Astrocyte (in vitro differentiated cells and primary cell): ENCODE results near the gene HTRA1. TPM values are rescaled to one million over a fixed set of nuclear protein-coding genes. Genes with fewer than 3 reads are reported as not detected.

Source experiments
- DNase-seq: peaks from one replicate; pipeline ENCODE4 v3.0.0-alpha.2; 2010; ENCODE audit warnings: low read depth
- FAIRE-seq: peaks from 2 replicates; lab custom pipeline; 2011; peaks lifted over from hg19 to GRCh38; lab: Jason Lieb, UNC
- H2AFZ ChIP-seq: 2 replicates; pipeline ENCODE4 v1.6.0; 2012; ENCODE audit warnings: low read depth, low read length, inconsistent platforms
- H3K27ac ChIP-seq: 2 replicates; pipeline ENCODE4 v1.5.1; 2011; ENCODE audit warnings: low read depth, low read length, inconsistent platforms
- H3K27me3 ChIP-seq: 2 replicates; pipeline ENCODE4 v1.6.0; 2011; ENCODE audit warnings: low read length, inconsistent platforms; ENCODE audit not compliant: insufficient read depth
- H3K36me3 ChIP-seq: 2 replicates; pipeline ENCODE4 v1.5.1; 2011; ENCODE audit warnings: low read length, inconsistent platforms; ENCODE audit not compliant: insufficient read depth
- H3K4me1 ChIP-seq: 2 replicates; pipeline ENCODE4 v1.5.1; 2011; ENCODE audit warnings: low read length, inconsistent platforms; ENCODE audit not compliant: insufficient read depth
- H3K4me2 ChIP-seq: 2 replicates; pipeline ENCODE4 v1.6.0; 2012; ENCODE audit warnings: low read length, inconsistent platforms
- H3K4me3 ChIP-seq: 2 replicates; pipeline ENCODE4 v1.5.1; 2011; ENCODE audit warnings: low read depth, mild to moderate bottlenecking, low read length, inconsistent platforms; ENCODE audit not compliant: insufficient read depth
- H3K79me2 ChIP-seq: 2 replicates; pipeline ENCODE4 v1.6.0; 2012; ENCODE audit warnings: mild to moderate bottlenecking, low read length, inconsistent platforms; ENCODE audit not compliant: insufficient read depth
- H3K9ac ChIP-seq: 2 replicates; pipeline ENCODE4 v1.6.0; 2012; ENCODE audit warnings: mild to moderate bottlenecking, low read length, inconsistent platforms
- H3K9me3 ChIP-seq: 2 replicates; pipeline ENCODE4 v1.5.1; 2012; ENCODE audit warnings: low read depth, mild to moderate bottlenecking, low read length, inconsistent platforms; ENCODE audit not compliant: insufficient read depth
- H4K20me1 ChIP-seq: 2 replicates; pipeline ENCODE4 v1.6.0; 2012; ENCODE audit warnings: low read length, inconsistent platforms; ENCODE audit not compliant: insufficient read depth
- H3K27ac Mint-ChIP-seq: one replicate; pipeline ENCODE4 v1.8.0; 2021; ENCODE audit warnings: mild to moderate bottlenecking, mixed read lengths; ENCODE audit not compliant: unreplicated experiment
- H3K27me3 Mint-ChIP-seq: one replicate; pipeline ENCODE4 v1.8.0; 2021; ENCODE audit warnings: low read depth, mixed read lengths; ENCODE audit not compliant: unreplicated experiment
- H3K36me3 Mint-ChIP-seq: one replicate; pipeline ENCODE4 v1.8.0; 2021; ENCODE audit warnings: low read depth, mixed read lengths; ENCODE audit not compliant: unreplicated experiment
- H3K4me1 Mint-ChIP-seq: one replicate; pipeline ENCODE4 v1.8.0; 2021; ENCODE audit warnings: low read depth, mixed read lengths; ENCODE audit not compliant: unreplicated experiment
- H3K4me3 Mint-ChIP-seq: one replicate; pipeline ENCODE4 v1.8.0; 2021; ENCODE audit warnings: mild to moderate bottlenecking, moderate library complexity, mixed read lengths; ENCODE audit not compliant: unreplicated experiment
- H3K9me3 Mint-ChIP-seq: one replicate; pipeline ENCODE4 v1.8.0; 2021; ENCODE audit warnings: mild to moderate bottlenecking, mixed read lengths; ENCODE audit not compliant: unreplicated experiment
- CTCF ChIP-seq: IDR thresholded peaks from 2 replicates; pipeline ENCODE4 v1.5.1; 2011; ENCODE audit warnings: low read depth, mild to moderate bottlenecking, inconsistent platforms, low read length, moderate library complexity; ENCODE audit not compliant: insufficient read depth
- EZH2 ChIP-seq: IDR thresholded peaks from 2 replicates; pipeline ENCODE4 v1.6.1; 2012; ENCODE audit warnings: mild to moderate bottlenecking, low read length, inconsistent platforms; ENCODE audit not compliant: insufficient read depth
- total RNA-seq: library from RNA; stranded (reverse); gene quantifications from 2 replicates; pipeline ENCODE4 v1.2.1, GENCODE V29; 2021

HTRA1 gene
- total RNA-seq, 1 donor from 2014 or later, result 34.9 TPM

GRCh38 chr10:122515588-122516231, 54.4 kb downstream of the HTRA1 start:
- H3K4me1 Mint-ChIP-seq, result peaks cover 20% of the 10 kb centered on the region
- peaks cover 23% of the 10 kb centered on the region for H3K4me1 ChIP-seq
- no peak overlapping the region for H3K4me3 Mint-ChIP-seq
- H3K27me3 Mint-ChIP-seq, result peaks cover 20% of the 10 kb centered on the region
- H3K27me3 ChIP-seq, result no peaks in the 10 kb centered on the region
- no peaks in the 10 kb centered on the region for H3K9me3 ChIP-seq
- FAIRE-seq (no peak), DNase-seq (peak; percentile 75)
- no peaks in the 10 kb centered on the region for H3K36me3 ChIP-seq
- H3K36me3 Mint-ChIP-seq, result peaks cover 13% of the 10 kb centered on the region
- no peaks in the 10 kb centered on the region for H4K20me1 ChIP-seq
- H2AFZ ChIP-seq, result no peak overlapping the region
- no peak overlapping the region for H3K27ac Mint-ChIP-seq
- no peak for TF ChIP-seq CTCF
- no peak for TF ChIP-seq EZH2
- H3K27ac ChIP-seq, result no peak overlapping the region
- H3K4me3 ChIP-seq, result no peak overlapping the region
- peak overlapping the region; percentile 44 for H3K4me2 ChIP-seq
- H3K79me2 ChIP-seq, result no peaks in the 10 kb centered on the region
- H3K9me3 Mint-ChIP-seq, result peaks cover 1% of the 10 kb centered on the region
- H3K9ac ChIP-seq, result no peak overlapping the region

- Histone ChIP-seq H3K79me2 (no peaks in the 10 kb centered on the region), H3K4me1 (peaks cover 30% of the 10 kb centered on the region), H3K9me3 (no peaks in the 10 kb centered on the region), H3K9ac (no peak overlapping the region), H2AFZ (no peak overlapping the region), H3K4me3 (no peak overlapping the region), H3K27ac (no peak overlapping the region), H3K27me3 (no peaks in the 10 kb centered on the region), H4K20me1 (no peaks in the 10 kb centered on the region), H3K36me3 (no peaks in the 10 kb centered on the region), H3K4me2 (no peak overlapping the region)
- Mint-ChIP-seq H3K36me3 (peaks cover 13% of the 10 kb centered on the region), H3K27me3 (peaks cover 22% of the 10 kb centered on the region), H3K9me3 (no peaks in the 10 kb centered on the region), H3K4me3 (no peak overlapping the region), H3K27ac (no peak overlapping the region), H3K4me1 (peaks cover 25% of the 10 kb centered on the region)
- FAIRE-seq (no peak), DNase-seq (no peak)
- TF ChIP-seq CTCF (no peak), EZH2 (no peak)
Observed at GRCh38 chr10:122516734-122517133, 55.4 kb downstream of the HTRA1 start.

GRCh38 chr10:122519144-122519543, 57.8 kb downstream of the HTRA1 start:
- peaks cover 11% of the 10 kb centered on the region for H3K36me3 Mint-ChIP-seq
- no peaks in the 10 kb centered on the region for H4K20me1 ChIP-seq
- H3K27me3 Mint-ChIP-seq, result peaks cover 29% of the 10 kb centered on the region
- no peak overlapping the region for H2AFZ ChIP-seq
- H3K4me1 Mint-ChIP-seq, result peaks cover 24% of the 10 kb centered on the region
- DNase-seq (no peak), FAIRE-seq (no peak)
- H3K27me3 ChIP-seq, result no peaks in the 10 kb centered on the region
- H3K79me2 ChIP-seq, result no peaks in the 10 kb centered on the region
- no peak overlapping the region for H3K9ac ChIP-seq
- H3K27ac Mint-ChIP-seq, result no peak overlapping the region
- no peak overlapping the region for H3K4me3 ChIP-seq
- H3K4me1 ChIP-seq, result peaks cover 27% of the 10 kb centered on the region
- no peak overlapping the region for H3K27ac ChIP-seq
- no peak overlapping the region for H3K4me3 Mint-ChIP-seq
- H3K4me2 ChIP-seq, result no peak overlapping the region
- no peaks in the 10 kb centered on the region for H3K36me3 ChIP-seq
- TF ChIP-seq EZH2 (no peak), CTCF (no peak)
- H3K9me3 ChIP-seq, result no peaks in the 10 kb centered on the region
- no peaks in the 10 kb centered on the region for H3K9me3 Mint-ChIP-seq
